ENCODE results near the gene MYH14.

GRCh38 chr19:50187937-50188336 lies 15.5 kb upstream of the MYH14 start:
- no peak for TF ChIP-seq POLR2A (IDR thresholded peaks at IDR 0.05)
- no peak for TF ChIP-seq CTCF (IDR thresholded peaks at IDR 0.05)
